CD4-positive, alpha-beta T cell treated with Interleukin-17A for 1 hour (primary cell): ENCODE measurements around the gene NELFB.
A peak's percentile ranks its signal among the peaks of the same experiment; 100 is the strongest.

Experiments
- DNase-seq: peaks from one replicate; pipeline ENCODE4 v3.0.0-alpha.2; 2020

NELFB gene

GRCh38 chr9:137223078-137223970, 31.8 kb upstream of the NELFB start:
- DNase-seq, result peak; percentile 99

DNA sequence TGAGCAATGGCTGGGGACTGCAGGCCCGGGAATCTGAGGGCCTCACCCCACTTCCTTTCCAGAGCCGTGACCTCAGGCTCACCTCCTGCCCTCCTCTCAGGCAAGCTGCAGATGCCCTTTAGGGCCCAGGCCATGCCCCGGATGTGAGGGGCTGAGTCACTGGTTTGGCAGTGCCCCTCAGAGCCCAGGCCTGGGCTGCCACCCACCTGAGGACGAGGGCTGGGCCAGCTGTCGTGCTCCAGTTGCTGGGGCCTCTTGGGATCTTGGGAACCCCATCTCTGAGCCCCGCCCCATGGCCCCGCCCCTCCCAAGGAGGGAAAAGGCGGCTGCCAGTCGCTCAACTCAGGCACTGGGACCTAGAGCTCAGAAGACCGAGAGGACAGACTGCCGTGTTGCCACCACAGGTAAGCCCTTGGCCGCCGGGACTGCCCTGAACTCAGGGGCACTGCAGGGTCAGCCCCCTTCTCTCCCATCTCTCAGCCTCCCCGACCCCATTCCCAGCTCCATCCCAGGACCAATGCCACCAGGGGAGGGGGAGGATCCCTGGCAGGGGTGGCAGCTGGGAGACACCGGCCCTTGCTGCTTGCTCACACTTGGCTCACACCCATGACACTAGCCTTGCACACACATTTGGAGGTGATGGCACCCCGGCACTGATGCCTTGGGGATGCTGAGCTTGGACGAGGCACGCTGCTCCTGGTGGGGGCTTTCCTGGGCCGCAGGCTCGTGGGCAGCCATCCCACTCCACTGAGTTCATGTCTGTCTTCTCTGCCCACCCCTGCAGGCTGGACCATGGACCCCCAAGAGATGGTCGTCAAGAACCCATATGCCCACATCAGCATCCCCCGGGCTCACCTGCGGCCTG, 30.1 kb upstream of the NELFB start, which contains the start of gene CYSRT1:
Gene CYSRT1, plus strand, starts transcription at position 345 of the 865 bp plus-strand sequence. Its CDS starts 448 bp downstream, at position 793.
- peak; percentile 15 for DNase-seq

GRCh38 chr9:137225699-137226331, 29.3 kb upstream of the NELFB start:
- DNase-seq, result no peak

- no peak for DNase-seq
These were observed 28.6 kb upstream of the NELFB start for GRCh38 chr9:137226338-137227053.

- DNase-seq, result peak; percentile 85
These were observed 27.9 kb upstream of the NELFB start, which contains the start of gene RNF224 for GRCh38 chr9:137227054-137227852. TSS of gene RNF224 (plus strand) at chr9:137227502. CDS start at chr9:137228336, 834 bp downstream.

GRCh38 chr9:137227853-137228505, 27.1 kb upstream of the NELFB start:
- no peak for DNase-seq

- DNase-seq, result no peak
These were observed 26.6 kb upstream of the NELFB start for GRCh38 chr9:137228506-137228967.

DNA sequence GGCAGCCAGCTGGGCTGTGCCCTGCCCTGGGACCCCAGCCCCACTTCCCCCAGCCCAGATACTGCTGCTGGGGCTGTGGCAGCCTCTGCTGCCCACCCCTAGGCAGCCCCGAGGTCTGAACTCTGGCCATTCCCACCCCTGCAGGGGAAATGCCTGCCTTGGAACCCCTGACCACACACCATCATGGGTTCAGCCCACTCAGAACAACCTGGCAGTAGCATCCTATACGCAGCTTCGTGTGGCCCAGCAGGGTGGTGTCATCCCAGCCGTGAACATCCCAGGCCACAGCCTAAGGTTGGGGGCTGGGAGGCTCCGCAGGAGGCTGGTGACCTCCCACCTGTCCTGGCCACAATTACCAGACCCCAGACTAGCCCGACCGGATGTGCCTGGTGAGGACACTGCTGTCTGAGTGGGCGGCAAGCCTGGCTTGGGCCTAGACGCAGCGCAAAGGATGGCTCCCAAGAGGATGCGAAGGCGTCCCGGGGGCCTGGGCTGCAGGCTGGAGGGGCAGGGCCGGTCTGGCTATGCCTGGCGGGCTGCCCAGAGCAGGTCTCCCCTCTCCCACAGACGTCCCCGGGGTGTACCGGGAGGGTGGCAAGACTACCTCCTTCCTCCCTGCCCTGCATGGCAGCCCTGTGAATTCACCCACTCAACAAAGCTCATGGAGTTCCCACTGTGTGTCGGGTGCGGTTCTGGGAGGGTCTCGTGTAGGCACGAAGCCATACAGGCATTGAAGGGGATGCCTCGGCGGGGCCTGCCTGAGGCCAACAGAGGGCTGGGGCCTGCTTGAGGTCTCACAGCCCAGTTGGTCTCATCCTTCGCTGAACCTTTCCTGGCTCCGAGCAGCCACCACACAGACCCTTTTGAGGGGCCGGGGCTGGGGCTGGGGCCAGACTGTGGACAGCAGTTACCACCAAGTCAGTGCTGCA, 25.9 kb upstream of the NELFB start:
- DNase-seq, result no peak

- DNase-seq, result no peak
These were observed 25.0 kb upstream of the NELFB start for GRCh38 chr9:137229903-137230704.

GRCh38 chr9:137230705-137231371, 24.3 kb upstream of the NELFB start, which contains the start of gene SLC34A3:
TSS of gene SLC34A3 (plus strand) at chr9:137230901. CDS start at chr9:137231703, 802 bp downstream.
- DNase-seq, result no peak

DNA sequence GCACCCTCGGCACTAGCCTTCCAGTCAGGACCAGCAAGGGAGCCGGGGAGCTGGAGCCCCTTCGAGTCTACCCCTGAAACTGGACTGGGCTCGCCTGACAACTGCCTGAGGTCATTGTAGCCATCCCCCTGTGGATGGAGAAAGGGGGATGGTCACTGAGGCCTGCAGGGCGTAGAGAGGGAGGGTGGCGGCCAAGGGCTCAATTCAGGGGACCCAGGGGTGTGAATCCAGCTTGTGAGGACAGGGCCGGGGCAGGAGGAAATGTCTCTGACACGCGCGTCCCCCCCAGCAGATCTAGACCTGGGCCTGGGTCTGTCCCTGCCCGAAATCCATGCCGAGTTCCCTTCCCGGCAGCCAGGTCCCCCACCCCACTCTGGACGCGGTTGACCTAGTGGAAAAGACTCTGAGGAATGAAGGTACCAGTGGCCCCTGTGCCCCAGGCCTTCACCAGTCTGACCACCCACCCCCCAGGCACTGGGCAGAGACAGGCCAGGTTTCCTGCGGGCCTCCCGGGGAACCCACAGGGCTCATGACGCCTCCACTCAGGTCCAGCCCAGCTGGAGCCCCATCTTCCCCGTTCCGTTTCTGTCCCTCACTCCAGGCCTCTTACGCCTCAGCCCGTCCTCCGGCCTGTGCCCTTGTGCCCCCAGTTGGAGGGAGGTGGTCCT, 23.6 kb upstream of the NELFB start:
- no peak for DNase-seq

GRCh38 chr9:137232101-137232500, 23.0 kb upstream of the NELFB start:
- DNase-seq, result no peak

DNA sequence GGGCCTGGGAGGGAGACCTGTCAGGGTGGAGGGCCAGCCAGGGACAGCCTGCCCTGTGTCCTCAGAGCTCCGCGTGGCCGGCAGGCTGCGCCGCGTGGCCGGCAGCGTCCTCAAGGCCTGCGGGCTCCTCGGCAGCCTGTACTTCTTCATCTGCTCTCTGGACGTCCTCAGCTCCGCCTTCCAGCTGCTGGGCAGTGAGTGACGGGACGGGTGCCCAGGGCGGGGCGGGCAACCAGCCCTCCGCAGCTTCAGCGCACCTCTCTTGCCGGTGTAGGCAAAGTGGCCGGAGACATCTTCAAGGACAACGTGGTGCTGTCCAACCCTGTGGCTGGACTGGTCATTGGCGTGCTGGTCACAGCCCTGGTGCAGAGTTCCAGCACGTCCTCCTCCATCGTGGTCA, 22.6 kb upstream of the NELFB start:
- DNase-seq, result no peak

DNA sequence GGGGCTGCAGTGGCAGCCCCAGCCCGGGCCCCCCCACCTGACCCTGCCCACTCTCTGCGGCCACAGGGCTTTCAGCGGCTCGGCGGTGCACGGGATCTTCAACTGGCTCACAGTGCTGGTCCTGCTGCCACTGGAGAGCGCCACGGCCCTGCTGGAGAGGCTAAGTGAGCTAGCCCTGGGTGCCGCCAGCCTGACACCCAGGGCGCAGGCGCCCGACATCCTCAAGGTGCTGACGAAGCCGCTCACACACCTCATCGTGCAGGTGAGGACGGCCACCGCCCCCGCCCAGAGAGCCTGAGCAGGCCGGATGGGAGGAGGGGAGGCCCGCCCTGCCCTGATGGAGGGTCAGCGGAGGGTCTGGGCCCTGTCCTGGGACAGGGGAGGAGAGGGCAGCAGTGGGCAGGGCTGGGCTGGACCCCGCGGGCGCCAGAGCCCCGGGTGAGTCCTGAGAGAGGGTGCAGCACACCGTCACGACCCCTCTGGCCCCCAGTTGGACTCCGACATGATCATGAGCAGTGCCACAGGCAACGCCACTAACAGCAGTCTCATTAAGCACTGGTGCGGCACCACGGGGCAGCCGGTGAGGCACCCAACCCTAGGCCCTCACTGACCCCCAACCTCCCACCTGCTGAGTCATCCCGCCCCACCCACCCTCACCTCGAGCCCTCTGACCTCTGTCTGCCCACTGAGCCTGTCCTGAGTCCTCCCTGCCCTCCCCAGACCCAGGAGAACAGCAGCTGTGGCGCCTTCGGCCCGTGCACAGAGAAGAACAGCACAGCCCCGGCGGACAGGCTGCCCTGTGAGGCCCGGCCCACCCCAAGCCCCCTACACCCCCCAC, 21.8 kb upstream of the NELFB start:
- no peak for DNase-seq

GRCh38 chr9:137234055-137234697, 21.0 kb upstream of the NELFB start:
- DNase-seq, result no peak
